DMS 273 (cell line): ENCODE measurements around the gene DPH1.

Source experiments
- DNase-seq: peaks from one replicate; lab custom pipeline; 2025; ENCODE audit not compliant: unreplicated experiment; lab: John Stamatoyannopoulos, UW

Gene DPH1

DNA sequence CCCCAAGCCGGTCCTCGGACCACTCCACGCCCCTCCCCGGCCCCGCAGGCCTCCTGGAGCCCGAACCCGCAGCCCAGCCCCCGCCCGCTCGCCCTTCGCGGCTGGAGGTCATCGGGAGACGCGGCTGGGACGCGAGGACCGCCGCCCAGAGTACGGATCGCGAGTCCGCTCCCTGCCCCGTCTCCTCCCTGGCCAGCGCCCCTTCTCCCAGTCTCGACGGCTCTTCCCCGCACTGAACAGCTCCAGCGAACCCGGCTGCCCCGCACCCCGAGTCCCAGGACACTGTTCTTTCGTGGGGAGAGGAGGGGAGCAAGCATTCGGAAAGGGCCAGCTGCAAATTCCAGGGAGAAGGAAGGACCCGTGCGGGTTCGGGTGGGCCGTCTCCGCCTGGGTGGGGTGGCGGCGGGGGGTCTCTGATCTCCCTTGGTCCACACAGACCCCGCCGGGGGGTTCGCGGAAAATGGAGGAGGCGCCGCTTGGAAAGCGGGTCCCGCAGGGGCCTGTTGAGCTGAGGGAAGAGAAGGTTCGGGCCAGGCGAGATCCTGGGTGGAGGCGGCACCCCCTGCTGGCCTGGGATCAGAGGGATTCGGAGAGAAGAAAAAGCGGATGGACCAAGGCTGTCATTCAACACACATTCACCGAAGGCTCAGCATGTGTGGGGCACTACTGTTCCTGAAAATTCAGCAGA lies 4.2 kb upstream of the DPH1 start:
- DNase-seq, result peak; percentile 79

DNA sequence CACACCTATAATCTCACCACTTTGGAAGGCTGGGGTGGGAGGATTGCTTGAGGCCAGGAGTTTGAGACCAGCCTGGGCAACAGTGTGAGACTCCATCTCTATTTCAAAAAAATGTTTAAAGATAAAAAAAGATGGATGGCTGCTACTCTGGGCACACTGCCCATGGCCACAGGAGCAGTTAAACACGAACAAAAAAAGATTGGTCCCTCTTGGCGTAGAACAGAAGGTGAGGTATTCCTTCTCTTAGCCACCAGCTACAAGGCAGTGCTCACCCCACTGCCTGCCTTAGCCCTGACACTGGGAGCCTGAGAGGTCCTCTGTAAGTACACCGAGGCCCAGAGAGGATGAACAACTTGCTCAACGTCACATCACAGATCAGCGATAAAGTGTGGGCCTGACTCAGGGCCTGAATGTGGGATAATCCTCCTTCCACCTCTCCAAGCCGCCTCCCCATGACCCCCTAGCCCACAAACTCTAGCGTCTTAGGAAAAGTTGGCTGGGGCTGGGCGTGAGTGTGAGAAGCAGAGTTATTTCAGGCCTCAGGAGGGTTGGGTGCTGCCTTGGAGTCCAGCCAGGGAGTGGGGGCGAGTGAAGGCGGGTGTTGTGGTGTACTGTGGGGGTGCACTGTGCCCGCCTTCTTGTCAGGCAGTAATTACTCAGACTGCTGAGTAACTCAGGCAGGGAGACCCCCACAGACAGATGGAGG lies 2.3 kb upstream of the DPH1 start:
- DNase-seq, result no peak

DNA sequence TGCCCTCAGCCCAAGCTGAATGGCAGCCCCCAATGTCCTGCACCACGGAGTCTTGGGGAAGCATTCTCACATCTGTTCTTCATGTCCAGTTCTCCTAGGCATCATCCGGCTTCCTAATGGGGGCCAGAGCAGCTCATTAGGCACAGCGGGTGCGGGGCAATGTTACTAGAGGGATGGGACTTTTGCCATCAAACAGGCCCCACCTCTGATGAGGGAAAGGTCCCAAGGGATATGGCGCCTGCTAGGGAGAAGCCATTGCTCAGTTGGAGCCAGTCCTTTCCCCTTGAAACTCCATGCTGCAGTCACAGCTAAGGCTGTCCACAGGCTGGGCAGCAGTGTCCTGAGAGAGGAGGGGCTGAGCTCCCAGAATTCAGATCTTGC lies 1.7 kb upstream of the DPH1 start:
- DNase-seq, result no peak

DNA sequence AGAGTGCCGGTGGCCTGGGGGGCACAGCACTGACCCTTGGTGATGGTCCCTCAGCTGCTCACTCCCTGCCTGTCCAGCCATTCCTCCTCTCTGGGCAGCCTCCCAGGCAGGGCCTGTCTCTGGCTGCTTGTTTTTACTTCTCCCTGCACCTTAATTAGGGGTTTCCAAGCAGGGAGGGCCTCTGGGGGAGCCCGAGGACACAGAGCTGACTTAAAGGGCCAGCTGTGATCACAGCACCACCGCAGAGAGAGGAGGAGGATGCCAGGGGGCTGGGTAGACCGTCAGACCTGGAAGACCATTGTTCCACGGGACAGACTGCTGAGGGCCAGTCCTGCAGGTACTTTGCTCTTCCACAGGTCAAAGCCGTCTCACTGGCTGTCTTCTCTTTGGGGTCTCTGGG lies 1.2 kb upstream of the DPH1 start:
- DNase-seq, result peak; percentile 45

DNA sequence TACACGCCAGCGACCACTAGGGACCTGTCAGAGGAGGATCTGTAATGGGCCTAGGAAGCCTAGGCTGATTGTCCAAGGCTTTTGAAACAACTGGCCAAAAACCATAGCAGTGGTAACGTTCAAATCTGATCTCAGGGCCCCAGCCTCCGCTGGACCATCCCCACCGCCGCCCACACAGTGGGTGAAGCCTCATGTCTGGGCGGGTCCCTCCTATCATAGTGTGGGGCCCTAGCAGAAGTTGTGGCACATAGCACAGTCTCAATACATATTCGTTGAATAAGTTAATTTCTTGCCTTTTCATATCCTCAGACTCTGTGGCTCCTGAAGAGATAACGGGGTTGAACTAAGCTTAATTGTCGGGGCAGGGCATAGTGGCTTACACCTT lies 818 bp downstream of the DPH1 start:
- DNase-seq, result no peak

DNA sequence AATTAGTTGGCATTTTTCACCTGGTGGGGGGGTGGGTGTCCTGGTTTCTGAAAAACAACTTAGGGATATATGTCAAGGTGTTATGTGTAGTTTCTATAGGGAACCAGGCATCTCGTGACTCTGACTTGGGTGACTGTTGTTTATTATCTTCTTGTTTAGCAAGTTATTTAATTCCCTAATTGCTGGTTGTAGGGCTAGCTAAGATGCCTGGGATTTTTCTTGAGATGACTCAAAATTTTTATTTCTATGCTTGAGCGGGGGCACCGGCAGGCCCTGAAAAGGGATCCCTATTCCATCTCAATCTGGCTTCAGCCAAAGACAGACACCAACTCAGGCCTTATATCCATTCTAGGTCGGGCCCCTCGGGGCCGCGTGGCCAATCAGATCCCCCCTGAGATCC lies 3.2 kb downstream of the DPH1 start:
- DNase-seq, result no peak

DNA sequence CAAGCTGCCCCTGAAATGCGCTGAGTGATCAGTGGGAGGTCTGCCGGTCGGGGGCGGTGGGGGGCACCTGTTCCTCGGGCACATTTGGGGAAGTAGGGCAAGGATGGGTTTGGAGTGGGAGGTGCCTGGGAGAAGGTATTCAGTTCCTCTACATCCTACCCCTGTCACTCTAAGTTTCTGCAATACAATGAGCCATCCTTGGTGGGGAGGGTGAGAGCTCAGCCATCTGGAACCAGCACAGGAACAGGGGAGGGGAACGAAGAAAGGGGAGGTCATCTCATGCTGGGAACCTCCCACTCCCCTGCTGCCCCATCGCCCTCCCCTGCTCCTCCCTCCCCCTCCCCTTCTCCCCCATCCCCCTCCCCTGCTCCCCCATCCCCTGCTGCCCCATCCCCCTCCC lies 4.2 kb downstream of the DPH1 start:
- peak; percentile 68 for DNase-seq

DNA sequence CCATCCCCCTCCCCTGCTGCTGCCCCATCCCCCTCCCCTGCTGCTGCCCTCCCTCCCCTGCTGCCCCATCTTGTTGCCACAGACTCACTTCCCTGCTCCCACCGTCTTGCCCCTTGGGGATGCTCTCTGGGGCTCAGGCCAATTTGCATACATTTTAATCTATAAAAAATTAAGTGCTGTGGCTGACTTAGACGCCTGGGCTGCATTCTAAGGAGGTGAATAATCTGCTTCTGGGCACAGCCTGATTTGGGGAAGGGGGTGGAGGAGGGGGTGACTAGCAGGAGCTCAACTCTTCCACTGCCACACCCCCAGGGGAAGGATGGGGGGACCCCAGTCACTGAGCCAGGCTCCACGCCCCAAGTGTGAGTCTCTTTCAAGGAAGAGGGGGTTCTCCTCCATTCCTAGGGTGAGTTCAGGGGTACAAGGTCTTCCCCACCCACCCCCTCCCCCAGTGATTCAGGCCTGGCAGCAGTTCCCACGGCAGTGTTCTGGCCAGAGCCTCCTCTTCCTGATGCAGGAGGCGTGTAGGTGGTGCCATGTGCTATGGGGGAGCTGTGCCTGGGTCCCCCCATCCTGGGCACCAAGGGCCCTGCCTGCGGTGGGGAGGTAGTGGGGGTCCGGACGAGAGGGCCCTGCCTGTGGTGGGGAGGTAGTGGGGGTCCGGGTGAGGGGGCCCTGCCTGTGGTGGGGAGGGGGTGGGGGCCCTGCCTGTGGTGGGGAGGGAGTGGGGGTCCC lies 5.0 kb downstream of the DPH1 start:
- peak; percentile 31 for DNase-seq

DNA sequence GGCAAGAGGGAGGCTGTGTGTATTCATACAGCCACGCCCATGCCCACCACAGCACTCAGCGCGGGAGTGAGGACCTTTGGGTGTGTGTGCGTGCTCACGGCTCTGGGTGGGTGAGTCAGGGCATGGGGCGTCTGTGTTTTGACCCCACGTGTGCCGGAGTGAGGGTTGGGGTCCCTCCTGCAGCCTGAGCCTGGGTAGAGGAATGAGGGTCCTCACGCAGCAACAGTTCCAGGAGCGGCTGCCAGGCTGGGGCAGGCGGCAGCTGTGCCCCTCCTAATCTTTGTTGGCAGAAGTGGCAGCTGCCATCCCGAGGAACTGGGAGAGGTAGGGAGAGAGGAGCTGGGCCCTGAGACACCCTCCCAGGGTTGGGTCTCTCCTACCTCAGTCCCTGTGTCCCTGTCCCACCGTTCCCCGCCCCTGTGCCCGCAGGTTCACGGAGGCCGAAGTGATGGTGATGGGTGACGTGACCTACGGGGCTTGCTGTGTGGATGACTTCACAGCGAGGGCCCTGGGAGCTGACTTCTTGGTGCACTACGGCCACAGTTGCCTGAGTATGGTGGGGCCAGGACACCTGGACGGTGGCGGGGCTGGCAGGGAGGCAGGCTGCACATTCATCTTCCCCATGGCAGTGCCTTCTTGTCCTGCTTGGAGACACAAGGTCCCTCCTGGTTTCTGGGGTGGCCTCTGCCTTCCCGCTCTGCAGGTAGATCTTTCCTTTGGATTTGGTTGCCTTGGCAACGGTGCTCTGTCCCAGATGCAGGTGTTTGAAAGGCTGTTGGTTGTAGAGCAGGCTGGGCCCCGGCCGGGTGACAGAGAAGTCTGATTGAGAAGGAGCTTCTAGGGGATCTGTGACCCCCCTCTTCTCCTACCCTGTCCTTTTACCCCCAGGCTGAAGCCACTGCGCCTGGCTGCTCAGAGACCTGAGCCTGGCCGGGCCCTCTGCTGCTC lies 5.9 kb downstream of the DPH1 start:
- DNase-seq, result no peak

DNA sequence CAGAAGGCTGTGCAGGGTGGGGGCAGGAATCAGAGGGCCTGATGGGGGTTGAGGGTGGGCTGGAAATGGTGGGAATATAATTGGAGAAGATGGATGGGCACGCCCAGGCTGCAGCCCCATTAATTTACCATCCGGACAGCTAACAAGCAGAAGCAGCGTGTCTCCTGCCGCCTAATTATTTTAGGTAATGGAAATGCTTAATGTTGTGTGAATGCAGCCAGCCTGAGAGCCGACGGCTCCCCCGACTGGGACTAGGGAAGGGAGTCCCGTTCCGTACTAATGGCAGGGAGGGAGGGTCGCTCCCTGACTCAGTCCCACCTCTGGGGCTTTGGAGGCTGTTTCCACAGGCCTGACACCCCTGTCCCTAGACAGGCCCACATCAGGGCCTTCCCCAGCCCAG lies 7.2 kb downstream of the DPH1 start:
- no peak for DNase-seq

DNA sequence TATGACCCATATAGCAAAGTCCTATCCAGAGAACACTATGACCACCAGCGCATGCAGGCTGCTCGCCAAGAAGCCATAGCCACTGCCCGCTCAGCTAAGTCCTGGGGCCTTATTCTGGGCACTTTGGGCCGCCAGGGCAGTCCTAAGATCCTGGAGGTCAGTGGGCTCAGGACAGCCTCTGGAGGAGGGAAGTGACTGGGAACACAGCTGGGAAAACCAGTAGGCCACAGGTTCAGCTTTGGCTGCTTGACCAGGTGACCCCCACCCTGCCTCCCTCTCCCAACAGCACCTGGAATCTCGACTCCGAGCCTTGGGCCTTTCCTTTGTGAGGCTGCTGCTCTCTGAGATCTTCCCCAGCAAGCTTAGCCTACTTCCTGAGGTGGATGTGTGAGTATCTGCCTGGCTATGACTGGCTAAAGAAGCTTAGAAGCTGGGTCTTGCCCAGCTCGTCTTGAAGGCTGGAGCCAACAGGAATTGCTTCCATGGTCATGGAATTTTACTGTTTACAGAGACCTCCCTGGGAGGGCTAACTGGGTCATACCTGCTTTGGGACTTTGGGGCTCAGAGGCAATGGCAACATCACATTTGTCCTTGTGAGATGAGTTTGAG lies 10.4 kb downstream of the DPH1 start:
- no peak for DNase-seq

DNA sequence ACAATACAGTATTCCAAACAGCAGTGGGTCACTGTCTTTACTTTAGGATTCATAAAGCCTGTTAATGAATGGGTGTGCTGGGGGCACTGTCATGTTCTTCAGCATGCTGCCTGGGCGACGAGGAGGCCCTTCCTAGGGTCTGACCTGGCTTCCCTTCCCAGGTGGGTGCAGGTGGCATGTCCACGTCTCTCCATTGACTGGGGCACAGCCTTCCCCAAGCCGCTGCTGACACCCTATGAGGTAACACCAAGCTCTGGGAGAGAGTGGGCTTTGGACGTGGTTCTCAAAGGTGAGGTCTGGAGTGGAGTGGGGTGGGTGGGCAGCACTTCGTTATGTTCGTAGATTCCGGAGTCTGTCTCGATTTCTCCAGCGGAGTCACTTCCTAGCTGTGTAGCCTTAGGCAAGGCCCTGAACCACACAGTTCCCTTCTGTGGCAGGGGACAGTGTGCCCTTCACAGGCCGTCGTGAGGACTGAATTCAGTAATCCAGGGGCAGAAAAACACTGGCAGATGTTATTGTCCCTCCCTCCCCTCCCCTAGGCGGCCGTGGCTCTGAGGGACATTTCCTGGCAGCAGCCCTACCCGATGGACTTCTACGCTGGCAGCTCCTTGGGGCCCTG lies 11.1 kb downstream of the DPH1 start:
- DNase-seq, result peak; percentile 76

DNA sequence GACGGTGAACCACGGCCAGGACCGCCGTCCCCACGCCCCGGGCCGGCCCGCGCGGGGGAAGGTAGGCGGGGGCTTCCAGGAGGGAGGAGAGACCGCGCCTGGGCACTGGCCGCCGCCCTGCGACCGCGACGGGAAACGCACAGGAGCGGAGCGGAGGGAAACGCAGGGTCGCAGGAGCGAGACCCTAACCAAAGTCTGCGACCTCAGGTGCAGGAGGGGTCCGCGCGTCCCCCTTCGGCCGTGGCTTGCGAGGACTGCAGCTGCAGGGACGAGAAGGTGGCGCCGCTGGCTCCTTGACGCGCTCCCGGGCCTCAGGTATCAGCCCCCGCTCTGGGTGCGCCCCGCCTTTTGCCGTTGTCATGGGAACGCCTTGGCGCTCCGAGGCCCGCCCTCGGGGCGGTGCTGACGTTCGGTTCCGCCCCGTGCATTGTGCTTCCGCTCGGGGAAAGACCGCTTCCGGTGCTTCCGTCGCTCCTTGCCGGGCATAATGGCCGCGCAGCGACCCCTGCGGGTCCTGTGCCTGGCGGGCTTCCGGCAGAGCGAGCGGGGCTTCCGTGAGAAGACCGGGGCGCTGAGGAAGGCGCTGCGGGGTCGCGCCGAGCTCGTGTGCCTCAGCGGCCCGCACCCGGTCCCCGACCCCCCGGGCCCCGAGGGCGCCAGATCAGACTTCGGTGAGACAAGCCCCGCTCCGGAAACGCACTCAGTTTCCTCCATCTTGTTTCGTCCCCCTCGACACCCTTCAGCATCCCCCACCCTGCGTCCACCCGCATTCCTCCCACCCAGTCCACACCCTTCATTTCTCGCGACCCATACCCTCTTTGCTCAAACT lies 11.8 kb downstream of the DPH1 start, which contains the start of gene OVCA2:
TSS of gene OVCA2 (plus strand) at position 462 of the 829 bp plus-strand sequence. CDS start at position 488, 26 bp downstream.
- peak; percentile 97 for DNase-seq

DNA sequence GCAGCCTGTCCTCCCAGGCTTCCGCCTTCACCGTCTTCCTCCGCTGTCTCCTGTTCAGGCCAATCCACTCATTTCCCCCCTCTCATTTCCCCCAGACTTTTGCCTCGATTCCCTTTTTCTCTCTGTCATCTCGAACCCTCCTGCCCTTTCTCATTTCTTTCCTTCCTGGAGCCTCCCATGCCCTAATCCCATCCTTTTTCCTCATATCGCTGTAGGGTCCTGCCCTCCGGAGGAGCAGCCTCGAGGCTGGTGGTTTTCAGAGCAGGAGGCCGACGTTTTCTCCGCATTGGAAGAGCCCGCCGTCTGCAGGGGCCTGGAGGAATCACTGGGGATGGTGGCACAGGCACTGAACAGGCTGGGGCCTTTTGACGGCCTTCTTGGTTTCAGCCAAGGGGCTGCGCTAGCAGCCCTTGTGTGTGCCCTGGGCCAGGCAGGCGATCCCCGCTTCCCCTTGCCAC lies 12.5 kb downstream of the DPH1 start:
- DNase-seq, result peak; percentile 48

DNA sequence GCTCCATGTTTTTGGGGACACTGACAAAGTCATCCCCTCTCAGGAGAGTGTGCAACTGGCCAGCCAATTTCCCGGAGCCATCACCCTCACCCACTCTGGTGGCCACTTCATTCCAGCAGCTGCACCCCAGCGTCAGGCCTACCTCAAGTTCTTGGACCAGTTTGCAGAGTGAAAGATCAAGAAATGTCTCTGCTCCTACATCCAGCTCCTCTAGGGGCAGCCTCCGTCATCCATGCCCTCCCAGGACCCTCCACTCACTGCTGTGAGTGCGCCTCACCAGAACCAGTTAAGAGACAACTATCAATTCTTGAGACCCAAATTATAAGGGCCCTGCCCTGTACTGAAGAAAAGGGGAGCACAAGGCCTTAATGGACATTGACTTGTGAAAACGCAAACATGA lies 13.0 kb downstream of the DPH1 start:
- DNase-seq, result no peak

DNA sequence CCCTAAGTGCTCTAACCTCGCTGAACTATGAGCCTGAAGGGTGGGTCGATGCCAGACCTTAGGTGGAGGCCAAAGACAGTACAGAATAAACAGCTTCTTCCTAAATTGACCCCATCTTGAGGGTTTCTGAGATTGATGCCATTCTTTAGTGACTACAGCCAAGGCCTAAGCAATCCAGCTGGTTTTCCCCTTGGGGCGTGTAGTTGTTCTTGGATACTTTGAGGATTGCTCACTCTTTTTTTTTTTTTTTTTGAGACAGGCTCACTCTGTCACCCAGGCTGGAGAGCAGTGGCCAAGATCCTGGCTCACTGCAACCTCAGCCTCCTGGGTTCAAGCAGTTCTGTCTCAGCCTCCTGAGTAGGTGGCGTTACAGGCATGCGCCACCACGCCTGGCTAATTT lies 13.8 kb downstream of the DPH1 start:
- no peak for DNase-seq

DNA sequence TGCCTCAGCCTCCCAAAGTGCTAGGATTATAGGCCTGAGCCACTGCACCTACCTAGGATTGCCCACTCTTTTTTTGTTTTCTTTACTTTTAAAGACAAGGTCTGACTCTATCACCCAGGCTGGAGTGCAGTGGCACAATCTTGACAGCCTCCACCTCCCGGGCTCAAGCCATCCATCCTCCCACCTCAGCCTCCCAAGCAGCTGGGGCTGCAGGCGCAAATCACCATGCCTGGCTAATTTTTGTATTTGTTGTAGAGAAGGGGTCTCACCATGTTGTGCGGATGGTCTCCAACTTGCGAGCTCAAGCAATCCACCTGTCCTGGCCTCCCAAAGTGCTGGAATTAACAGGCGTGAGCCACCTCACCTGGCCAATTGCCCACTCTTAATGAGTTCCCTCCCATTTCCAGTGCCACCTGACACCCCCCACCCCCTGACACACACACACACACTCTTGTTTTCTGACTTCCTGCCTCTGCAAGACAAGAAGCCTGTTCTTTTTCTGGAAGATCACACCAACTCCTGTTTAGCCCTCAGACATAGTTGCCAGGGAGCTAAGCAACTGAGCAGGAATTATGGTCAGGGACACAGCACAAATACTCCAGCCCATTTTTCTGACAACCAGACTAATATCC lies 14.4 kb downstream of the DPH1 start:
- DNase-seq, result no peak

DNA sequence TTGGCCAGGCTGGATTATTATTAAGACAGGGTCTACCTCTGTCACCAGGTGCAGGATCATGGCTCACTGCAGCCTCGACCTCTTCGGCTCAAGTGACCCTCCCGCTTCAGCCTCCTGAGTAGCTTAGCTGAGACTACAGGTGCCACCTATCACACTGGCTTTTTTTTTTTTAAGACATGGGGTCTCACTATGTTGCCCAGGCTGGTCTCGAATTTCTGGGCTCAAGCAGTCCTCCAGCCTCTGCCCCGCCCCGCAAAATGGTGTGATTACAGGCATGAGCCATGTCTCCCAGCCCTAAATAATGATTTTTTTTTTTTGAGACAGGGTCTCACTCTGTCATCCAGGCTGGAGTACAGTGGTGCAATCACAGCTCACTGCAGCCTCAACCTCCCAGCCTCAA lies 17.6 kb downstream of the DPH1 start:
- no peak for DNase-seq

DNA sequence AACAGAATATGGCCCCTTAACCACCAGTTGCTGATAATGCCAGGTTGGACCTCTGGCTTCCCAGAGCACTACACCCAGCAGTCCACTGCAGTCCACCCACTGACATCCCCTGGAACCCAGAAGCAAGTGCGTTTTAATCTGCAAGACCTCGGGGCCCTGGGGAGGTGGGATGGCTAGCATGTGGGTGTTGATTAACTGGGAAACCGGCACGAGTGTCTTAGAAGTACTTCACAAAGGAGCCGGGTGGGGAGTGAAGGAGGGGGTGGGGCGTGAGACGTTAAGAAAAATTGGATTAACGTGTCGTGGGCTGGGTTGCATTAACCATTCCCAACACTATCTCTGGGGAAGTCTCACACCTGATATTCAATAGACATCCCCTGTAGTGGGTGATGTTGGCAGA lies 18.9 kb downstream of the DPH1 start:
- DNase-seq, result no peak
